HFF-Myc (cell line): ENCODE results near the gene TEP1.
"Not testable (repeated sequence)": the region's sequence is repeated elsewhere in the genome, so short reads cannot be mapped to it uniquely, and the experiment has no call there.

ENCODE experiments used
- DNase-seq: peaks from one replicate; pipeline ENCODE4 v3.0.0-alpha.2; 2011; ENCODE audit warnings: low read depth; ENCODE audit errors: extremely low read depth
- H3K4me3 ChIP-seq: replicated peaks from 2 replicates; pipeline ENCODE4 v1.5.1; 2011; ENCODE audit warnings: low read depth, mild to moderate bottlenecking, control low read depth, low read length
- CTCF ChIP-seq: IDR thresholded peaks from 2 replicates; pipeline ENCODE4 v1.5.1; 2012; ENCODE audit warnings: mild to moderate bottlenecking, low read depth, low read length, control low read depth; ENCODE audit errors: missing control alignments

TEP1 gene

DNA sequence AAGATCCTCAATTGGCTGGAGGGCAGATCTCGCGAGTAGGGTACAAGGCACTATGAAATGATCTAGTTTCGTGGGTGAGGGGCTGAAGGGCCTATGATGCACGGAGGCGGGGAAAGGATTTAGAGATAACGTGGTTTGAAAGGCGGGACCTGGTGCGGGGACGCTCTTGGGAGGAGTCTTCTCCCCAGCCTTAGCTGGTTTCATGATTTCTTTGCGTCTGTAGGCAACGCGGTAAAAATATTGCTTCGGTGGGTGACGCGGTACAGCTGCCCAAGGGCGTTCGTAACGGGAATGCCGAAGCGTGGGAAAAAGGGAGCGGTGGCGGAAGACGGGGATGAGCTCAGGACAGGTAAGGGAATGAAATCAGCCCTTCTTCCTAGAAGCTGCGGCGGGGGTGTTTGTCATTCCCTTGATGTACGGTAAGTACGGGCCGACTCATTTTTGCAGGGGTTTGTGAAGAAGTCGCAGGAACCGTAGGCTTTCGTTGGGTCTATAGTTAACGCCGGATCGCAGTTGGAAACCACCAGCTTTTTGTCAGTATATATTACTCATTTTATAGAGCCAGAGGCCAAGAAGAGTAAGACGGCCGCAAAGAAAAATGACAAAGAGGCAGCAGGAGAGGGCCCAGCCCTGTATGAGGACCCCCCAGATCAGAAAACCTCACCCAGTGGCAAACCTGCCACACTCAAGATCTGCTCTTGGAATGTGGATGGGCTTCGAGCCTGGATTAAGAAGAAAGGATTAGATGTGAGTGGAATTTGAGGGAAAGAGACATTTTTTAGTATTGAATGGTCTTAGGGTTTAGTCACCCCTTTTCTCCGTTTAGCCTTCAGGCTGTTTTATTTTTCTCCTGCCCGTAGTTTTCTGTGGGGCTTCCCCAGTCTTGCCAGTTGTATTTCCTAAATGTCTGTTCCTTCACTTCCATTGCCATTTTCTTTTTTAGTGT lies 42.3 kb upstream of the TEP1 start:
- TF ChIP-seq CTCF: no peak
- DNase-seq: no peak

GRCh38 chr14:20454516-20455354 lies 41.4 kb upstream of the TEP1 start, which contains the start of the genes APEX1 and OSGEP:
Gene APEX1, plus strand, starts transcription at chr14:20455226. Its CDS starts 420 bp downstream, at chr14:20455646.
Gene OSGEP, minus strand, starts transcription at chr14:20454812. Its CDS starts 129 bp downstream, at chr14:20454683.
- peak within 1 kb of the TSS; percentile 92 for H3K4me3 ChIP-seq
- DNase-seq: peak; percentile 99
- no peak for TF ChIP-seq CTCF

More for the DNA sequence above, 42.3 kb upstream of the TEP1 start:
- H3K4me3 ChIP-seq: peak overlapping the region; percentile 92

- not testable (repeated sequence) for DNase-seq, H3K4me3 ChIP-seq
Measured at GRCh38 chr14:20452831-20453230, 39.5 kb upstream of the TEP1 start.

DNA sequence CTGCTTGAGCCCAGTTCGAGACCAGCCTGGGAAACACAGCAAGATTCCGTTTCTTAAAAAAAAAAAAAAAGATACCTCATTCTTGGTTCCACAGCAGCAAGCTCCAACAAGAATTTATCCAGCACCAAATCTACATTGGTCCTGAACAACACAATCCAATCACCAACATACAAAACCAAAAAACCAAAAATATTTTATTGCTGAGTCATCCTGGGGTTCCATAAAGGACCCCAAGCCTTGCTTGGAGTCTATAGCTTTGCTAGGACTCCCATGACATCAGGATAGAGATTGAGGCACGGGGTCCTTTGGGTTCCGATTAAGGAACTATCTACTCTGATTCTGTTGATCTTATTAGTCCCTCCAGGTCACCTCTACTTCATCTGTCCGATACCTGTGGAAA lies 33.6 kb upstream of the TEP1 start:
- H3K4me3 ChIP-seq: no peak overlapping the region
- no peak for TF ChIP-seq CTCF
- DNase-seq: no peak

DNA sequence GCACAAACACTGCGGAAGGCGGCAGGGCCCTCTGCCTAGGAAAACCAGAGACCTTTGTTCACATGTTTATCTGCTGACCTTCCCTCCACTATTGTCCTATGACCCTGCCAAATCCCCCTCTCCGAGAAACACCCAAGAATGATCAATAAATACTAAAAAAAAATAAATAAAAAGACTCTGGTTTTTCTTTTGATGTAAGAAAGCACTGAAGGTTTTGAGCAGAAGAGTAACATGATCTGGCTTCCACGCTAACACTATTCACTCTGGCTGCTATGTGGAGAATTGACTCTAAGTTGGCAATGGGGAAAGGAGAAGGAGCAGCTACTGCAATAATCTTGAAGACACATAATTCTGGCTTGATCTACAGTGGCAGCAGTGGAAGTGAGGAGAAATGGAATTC lies 30.3 kb upstream of the TEP1 start:
- DNase-seq, H3K4me3 ChIP-seq: not testable (repeated sequence)

GRCh38 chr14:20441461-20441860 lies 28.2 kb upstream of the TEP1 start:
- no peak for DNase-seq
- TF ChIP-seq CTCF: no peak
- H3K4me3 ChIP-seq: no peak overlapping the region

DNA sequence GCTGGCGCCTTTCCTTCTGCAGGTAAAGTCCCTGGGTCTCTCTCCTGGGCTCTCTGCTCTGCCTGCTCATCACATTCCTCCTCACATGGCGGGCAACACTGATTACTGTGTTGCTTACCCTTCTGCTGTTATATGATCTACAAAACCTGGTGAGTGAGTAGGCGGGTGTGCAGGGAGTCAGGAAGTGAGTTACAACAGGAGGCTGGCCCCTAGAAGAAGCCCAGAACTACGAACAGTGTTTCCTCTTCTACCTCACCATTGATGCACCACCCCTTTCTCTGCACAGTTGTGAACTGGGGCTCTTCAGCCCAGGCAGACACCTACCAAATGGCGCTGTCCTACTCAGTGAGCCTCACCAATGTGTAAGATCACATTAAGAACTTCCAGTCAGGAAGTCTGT lies 27.6 kb upstream of the TEP1 start:
- H3K4me3 ChIP-seq: no peak overlapping the region
- no peak for TF ChIP-seq CTCF
- no peak for DNase-seq
